GM21619 (cell line): Measurements from ENCODE around the gene NPTN.
"Not testable (repeated sequence)": the region's sequence is repeated elsewhere in the genome, so short reads cannot be mapped to it uniquely, and the experiment has no call there.

Experiments used
- ATAC-seq: cut with Tn5 transposase; IDR thresholded peaks from one replicate; pipeline ENCODE4 v1.9.1; 2021; ENCODE audit not compliant: unreplicated experiment

NPTN gene

GRCh38 chr15:73573037-73573436 is 60.2 kb downstream of the NPTN start:
- no peak for ATAC-seq

- ATAC-seq, result no peak
Observed at GRCh38 chr15:73572296-73572695, 60.9 kb downstream of the NPTN start.

- no peak for ATAC-seq
Observed at GRCh38 chr15:73571346-73571745, 61.8 kb downstream of the NPTN start.

GRCh38 chr15:73570355-73571032 is 62.7 kb downstream of the NPTN start:
- no peak for ATAC-seq

- ATAC-seq, result no peak
Observed at GRCh38 chr15:73569361-73569760, 63.8 kb downstream of the NPTN start.

GRCh38 chr15:73568564-73569280 is 64.5 kb downstream of the NPTN start:
- ATAC-seq, result no peak

GRCh38 chr15:73567020-73567419 is 66.2 kb downstream of the NPTN start:
- ATAC-seq, result no peak

GRCh38 chr15:73564255-73564654 is 68.9 kb downstream of the NPTN start:
- no peak for ATAC-seq

- ATAC-seq, result no peak
Observed at GRCh38 chr15:73560501-73561117, 72.6 kb downstream of the NPTN start.

- ATAC-seq, result no peak
Observed at GRCh38 chr15:73558529-73558928, 74.7 kb downstream of the NPTN start.

- no peak for ATAC-seq
Observed at GRCh38 chr15:73555080-73555479, 78.1 kb downstream of the NPTN start.

GRCh38 chr15:73550190-73550589 is 83.0 kb downstream of the NPTN start:
- no peak for ATAC-seq

- not testable (repeated sequence) for ATAC-seq
Observed at GRCh38 chr15:73548925-73549324, 84.3 kb downstream of the NPTN start.

GRCh38 chr15:73541479-73541878 is 91.7 kb downstream of the NPTN start:
- ATAC-seq, result no peak

- ATAC-seq, result no peak
Observed at GRCh38 chr15:73540161-73540560, 93.0 kb downstream of the NPTN start.

GRCh38 chr15:73539212-73540128 is 93.7 kb downstream of the NPTN start:
- no peak for ATAC-seq

- ATAC-seq, result no peak
Observed at GRCh38 chr15:73538563-73539211, 94.5 kb downstream of the NPTN start.

GRCh38 chr15:73538123-73538522 is 95.1 kb downstream of the NPTN start:
- no peak for ATAC-seq

GRCh38 chr15:73530649-73531048 is 102.5 kb downstream of the NPTN start:
- no peak for ATAC-seq

GRCh38 chr15:73527598-73527997 is 105.6 kb downstream of the NPTN start:
- no peak for ATAC-seq

- ATAC-seq, result no peak
Observed at GRCh38 chr15:73524919-73525318, 108.3 kb downstream of the NPTN start.
